Measurements from ENCODE around the gene CALML6.

DNA sequence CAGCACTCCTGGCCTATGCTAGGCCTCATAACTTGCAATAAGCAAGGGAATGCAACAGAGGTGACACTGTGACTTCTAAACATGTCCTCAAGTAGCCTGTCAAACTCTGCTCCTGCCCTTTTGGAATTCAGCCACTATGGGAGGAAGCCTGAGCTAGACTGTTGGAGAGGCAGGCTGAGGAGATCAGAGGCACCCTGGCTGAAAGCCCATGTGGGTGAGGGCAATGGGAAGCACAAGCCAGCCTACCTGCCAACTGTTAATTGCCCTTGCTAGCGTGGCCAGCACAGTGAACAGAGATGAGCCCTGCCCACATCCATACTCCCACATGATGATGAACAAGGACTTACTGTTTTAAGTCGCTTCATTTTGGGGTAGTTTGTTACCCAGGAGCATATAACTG, 41.9 kb upstream of the CALML6 start:
- TF ChIP-seq, protein P1, sequence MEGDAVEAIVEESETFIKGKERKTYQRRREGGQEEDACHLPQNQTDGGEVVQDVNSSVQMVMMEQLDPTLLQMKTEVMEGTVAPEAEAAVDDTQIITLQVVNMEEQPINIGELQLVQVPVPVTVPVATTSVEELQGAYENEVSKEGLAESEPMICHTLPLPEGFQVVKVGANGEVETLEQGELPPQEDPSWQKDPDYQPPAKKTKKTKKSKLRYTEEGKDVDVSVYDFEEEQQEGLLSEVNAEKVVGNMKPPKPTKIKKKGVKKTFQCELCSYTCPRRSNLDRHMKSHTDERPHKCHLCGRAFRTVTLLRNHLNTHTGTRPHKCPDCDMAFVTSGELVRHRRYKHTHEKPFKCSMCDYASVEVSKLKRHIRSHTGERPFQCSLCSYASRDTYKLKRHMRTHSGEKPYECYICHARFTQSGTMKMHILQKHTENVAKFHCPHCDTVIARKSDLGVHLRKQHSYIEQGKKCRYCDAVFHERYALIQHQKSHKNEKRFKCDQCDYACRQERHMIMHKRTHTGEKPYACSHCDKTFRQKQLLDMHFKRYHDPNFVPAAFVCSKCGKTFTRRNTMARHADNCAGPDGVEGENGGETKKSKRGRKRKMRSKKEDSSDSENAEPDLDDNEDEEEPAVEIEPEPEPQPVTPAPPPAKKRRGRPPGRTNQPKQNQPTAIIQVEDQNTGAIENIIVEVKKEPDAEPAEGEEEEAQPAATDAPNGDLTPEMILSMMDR (IDR thresholded peaks at IDR 0.05) = no peak
- no peak for TF ChIP-seq EZH2 (IDR thresholded peaks at IDR 0.05)

Measured in neural progenitor cell (in vitro differentiated cells).